ENCODE results near the gene LLGL2. TPM values are rescaled to one million over a fixed set of nuclear protein-coding genes. Genes with fewer than 3 reads are reported as not detected.

Gene LLGL2
- total and polyA plus RNA-seq, 2 experiments from 2014 or later: 35.2 to 40.3 TPM

DNA sequence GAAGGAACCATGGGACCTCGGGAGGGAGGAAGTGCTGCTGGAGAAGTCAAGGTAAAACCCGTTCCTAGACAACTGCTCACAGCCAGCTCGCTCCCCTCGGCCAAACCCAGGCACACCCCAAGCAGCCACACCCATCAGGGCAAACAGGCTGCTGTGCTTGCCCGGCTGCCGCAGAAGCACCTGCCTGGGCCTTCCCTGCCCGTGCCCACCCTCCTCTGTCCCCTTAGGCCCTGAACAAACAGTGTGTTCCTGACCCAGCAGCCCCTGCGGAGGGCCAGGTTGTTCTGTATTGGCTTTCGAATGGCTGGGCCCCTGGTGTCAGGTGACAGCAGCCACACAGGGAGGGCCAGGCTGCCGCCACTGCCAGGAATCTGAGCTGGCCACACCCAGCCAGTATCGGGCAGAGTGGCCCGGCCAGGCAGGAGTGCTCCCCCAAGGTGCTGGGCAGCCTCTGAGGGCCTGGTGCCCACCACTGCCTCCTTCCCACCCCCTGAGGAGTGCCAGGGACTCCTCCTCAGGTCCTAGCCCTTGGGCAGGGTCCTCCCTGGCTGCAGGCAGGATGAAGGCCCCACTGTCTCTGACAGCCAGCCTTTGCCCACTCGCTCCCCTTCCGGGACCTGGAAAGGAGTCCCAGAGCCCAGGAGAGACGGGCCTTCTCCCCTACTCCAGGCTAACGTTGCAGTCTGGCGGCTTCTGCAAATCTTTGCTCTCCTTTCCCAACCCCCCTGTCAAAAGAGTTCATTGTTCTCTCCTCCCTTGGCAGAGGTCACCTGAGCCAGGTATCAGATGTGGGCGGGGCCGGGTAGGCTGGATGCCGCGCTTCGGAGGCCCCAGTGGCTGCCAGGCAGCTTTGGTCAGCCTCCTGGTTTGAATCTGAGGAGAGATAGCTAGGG is 24.0 kb downstream of the LLGL2 start:
- Histone ChIP-seq H3K27me3 (no peaks in the 10 kb centered on the region), H3K4me3 (no peak overlapping the region), H3K36me3 (no peaks in the 10 kb centered on the region), H3K27ac (peak overlapping the region; percentile 88), H3K9me3 (ENCODE audit: low read depth) (no peaks in the 10 kb centered on the region), H3K4me1 (ENCODE audit: low read depth) (peaks cover 30% of the 10 kb centered on the region)
- TF ChIP-seq, protein P1, sequence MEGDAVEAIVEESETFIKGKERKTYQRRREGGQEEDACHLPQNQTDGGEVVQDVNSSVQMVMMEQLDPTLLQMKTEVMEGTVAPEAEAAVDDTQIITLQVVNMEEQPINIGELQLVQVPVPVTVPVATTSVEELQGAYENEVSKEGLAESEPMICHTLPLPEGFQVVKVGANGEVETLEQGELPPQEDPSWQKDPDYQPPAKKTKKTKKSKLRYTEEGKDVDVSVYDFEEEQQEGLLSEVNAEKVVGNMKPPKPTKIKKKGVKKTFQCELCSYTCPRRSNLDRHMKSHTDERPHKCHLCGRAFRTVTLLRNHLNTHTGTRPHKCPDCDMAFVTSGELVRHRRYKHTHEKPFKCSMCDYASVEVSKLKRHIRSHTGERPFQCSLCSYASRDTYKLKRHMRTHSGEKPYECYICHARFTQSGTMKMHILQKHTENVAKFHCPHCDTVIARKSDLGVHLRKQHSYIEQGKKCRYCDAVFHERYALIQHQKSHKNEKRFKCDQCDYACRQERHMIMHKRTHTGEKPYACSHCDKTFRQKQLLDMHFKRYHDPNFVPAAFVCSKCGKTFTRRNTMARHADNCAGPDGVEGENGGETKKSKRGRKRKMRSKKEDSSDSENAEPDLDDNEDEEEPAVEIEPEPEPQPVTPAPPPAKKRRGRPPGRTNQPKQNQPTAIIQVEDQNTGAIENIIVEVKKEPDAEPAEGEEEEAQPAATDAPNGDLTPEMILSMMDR (IDR thresholded peaks at IDR 0.05; ENCODE audit: low read depth, low read length): no peak
- DNase-seq (ENCODE audit: low read depth in 1 of 2, low spot score in 1 of 2): peak in 1 of 2 donors; percentile 83

DNA sequence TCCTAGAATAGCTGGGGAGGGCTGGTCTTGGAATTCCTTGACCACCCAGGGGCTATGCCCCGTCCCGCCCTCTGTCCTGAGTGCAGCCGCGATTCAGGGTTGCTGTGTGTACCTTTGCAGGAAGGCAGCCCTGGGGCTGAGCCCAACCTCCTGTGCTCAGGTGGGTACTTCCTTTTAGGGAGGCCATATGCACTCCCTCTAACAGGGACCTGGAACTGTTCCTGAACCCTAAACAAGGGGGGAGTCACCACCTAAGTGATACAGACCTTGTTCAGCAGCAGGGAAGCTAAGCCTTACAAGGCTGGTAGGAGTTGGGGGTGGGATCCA is 24.6 kb downstream of the LLGL2 start:
- TF ChIP-seq, protein P1 (IDR thresholded peaks at IDR 0.05; ENCODE audit: low read depth, low read length): no peak
- Histone ChIP-seq H3K27ac (peak overlapping the region; percentile 88), H3K4me3 (no peak overlapping the region), H3K9me3 (ENCODE audit: low read depth) (no peaks in the 10 kb centered on the region), H3K4me1 (ENCODE audit: low read depth) (peaks cover 30% of the 10 kb centered on the region), H3K36me3 (no peaks in the 10 kb centered on the region), H3K27me3 (no peaks in the 10 kb centered on the region)
- DNase-seq (ENCODE audit: low read depth in 1 of 2, low spot score in 1 of 2): no peak

DNA sequence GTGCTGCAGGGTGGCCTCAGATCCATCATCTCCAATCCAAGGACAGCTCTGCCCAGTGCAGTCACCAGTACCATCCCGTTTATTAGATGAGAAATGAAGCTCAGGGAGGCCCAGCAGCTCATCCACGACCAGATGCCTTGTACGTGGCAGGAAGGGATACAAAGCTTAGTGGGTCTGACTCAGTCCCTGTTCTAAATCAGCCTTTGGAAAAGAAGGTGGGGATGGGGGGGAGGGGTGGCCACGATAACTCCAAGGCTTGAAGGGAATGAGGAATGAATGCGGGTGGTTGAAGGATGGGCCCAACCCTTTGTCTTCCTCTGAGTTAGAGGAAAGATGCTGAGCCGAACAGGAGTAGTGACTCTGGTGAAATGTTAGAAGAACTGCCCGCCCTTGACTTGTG is 25.8 kb downstream of the LLGL2 start:
- Histone ChIP-seq H3K27ac (no peak overlapping the region), H3K4me3 (no peak overlapping the region), H3K9me3 (ENCODE audit: low read depth) (no peaks in the 10 kb centered on the region), H3K27me3 (no peaks in the 10 kb centered on the region), H3K36me3 (no peaks in the 10 kb centered on the region), H3K4me1 (ENCODE audit: low read depth) (peaks cover 30% of the 10 kb centered on the region)
- TF ChIP-seq, protein P1 (IDR thresholded peaks at IDR 0.05; ENCODE audit: low read depth, low read length): no peak
- DNase-seq (ENCODE audit: low read depth in 1 of 2, low spot score in 1 of 2): no peak

DNA sequence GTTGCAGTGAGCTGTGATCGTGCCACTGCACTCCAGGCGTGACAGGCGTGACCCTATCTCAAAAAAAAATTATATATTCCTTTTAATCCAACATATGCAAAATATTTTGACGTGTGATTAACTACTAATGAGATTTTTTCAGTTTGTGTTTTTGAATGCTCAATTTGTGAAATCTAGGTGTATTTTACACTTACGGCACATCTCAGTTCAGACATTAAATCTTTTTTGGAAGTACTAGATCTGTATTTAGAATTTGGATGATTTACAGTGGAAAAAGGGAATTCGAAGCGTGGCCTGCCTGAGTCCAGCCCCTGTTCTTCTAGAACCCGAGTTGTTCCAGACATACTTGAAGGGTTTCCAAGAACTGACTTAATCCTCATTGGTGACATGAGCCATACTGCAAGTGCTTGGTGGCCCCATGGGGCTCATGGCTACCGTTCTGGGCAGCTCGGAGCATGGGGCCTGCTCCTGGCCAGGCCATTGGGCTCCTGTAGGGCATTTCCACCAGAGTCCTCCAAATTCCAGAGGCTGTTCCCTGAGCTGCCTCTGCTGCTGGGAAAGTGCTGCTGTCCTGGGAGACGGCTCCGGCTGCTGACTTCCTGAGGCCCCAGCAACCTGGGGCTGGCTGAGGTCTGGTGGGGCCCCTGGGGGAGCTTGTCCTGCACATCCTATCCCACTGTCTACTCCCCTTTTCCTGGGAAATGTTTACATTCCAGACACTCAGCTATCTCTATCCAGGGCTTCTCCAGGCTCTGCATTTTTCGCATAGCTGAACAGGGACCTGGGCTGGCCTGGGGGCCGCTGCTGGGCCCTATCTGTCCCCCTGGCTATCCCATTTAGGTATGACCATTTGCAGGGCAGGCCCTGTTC is 27.2 kb downstream of the LLGL2 start:
- Histone ChIP-seq H3K27ac (peak overlapping the region; percentile 97), H3K9me3 (ENCODE audit: low read depth) (no peaks in the 10 kb centered on the region), H3K36me3 (no peaks in the 10 kb centered on the region), H3K4me3 (no peak overlapping the region), H3K4me1 (ENCODE audit: low read depth) (peaks cover 36% of the 10 kb centered on the region), H3K27me3 (no peaks in the 10 kb centered on the region)
- peak; percentile 50 to 69 for DNase-seq (ENCODE audit: low read depth in 1 of 2, low spot score in 1 of 2)
- TF ChIP-seq, protein P1 (IDR thresholded peaks at IDR 0.05; ENCODE audit: low read depth, low read length): no peak

DNA sequence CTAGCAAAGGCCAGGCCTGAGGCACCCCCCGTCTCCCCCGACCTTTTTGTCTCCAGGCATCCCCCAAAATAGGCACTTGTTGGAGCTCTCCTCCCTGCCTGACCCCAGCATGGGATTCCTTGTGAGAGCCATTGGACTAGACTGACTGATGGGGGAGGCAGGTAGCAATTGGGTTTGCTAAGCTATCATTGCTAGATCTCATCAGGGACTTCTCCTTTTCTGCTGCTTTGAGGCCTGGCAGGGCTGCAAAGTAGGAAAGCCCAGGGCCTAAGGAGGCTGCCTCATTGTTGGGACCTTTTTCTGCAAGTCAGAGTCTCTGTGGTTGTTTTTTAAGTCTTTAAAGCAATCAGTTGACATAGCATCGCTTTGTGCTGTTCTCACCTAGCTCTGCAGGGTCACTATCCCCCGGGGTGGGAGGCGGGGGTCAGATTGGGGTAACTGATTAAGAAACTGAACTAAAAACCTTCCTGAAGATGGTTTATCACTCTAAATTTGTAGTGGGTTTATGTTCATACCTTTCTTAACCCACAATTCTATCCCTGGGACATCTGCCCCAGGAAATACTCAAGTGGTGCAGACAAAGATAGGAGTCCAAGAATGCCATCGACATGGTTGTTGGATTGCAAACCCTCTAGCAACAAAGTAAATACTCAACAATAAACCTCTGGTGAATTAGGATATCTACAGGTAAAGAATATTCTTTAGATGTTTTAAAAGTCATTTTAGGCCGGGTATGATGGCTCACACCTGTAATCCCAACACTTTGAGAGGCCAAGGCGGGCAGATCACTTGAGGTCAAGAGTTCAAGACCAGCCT is 28.0 kb downstream of the LLGL2 start:
- TF ChIP-seq, protein P1 (IDR thresholded peaks at IDR 0.05; ENCODE audit: low read depth, low read length): no peak
- Histone ChIP-seq H3K4me1 (ENCODE audit: low read depth) (peaks cover 38% of the 10 kb centered on the region), H3K27ac (peak overlapping the region; percentile 97), H3K9me3 (ENCODE audit: low read depth) (no peaks in the 10 kb centered on the region), H3K36me3 (no peaks in the 10 kb centered on the region), H3K27me3 (no peaks in the 10 kb centered on the region), H3K4me3 (no peak overlapping the region)
- peak in 1 of 2 donors; percentile 4 for DNase-seq (ENCODE audit: low read depth in 1 of 2, low spot score in 1 of 2)

Measured in cardiac muscle cell (in vitro differentiated cells and primary cell).